Measurements from ENCODE around the gene C9orf50.
"Not testable (repeated sequence)": the region's sequence is repeated elsewhere in the genome, so short reads cannot be mapped to it uniquely, and the experiment has no call there.

The C9orf50 gene

GRCh38 chr9:129620669-129621295, at the start of gene C9orf50:
Gene C9orf50, minus strand, starts transcription at chr9:129621101. Its CDS starts 527 bp downstream, at chr9:129620574.
- no peak for DNase-seq

- DNase-seq = no peak
Observed at GRCh38 chr9:129669946-129670345, 49.0 kb upstream of the C9orf50 start.

- no peak for DNase-seq
Observed at GRCh38 chr9:129669141-129669718, 48.3 kb upstream of the C9orf50 start.

GRCh38 chr9:129667850-129668249, 46.9 kb upstream of the C9orf50 start:
- DNase-seq = no peak

GRCh38 chr9:129667378-129667777, 46.5 kb upstream of the C9orf50 start:
- DNase-seq = no peak

GRCh38 chr9:129666575-129666974, 45.7 kb upstream of the C9orf50 start:
- no peak for DNase-seq

GRCh38 chr9:129665814-129666520, 45.1 kb upstream of the C9orf50 start:
- no peak for DNase-seq

GRCh38 chr9:129665389-129665775, 44.5 kb upstream of the C9orf50 start, which contains the start of gene PRRX2:
Gene PRRX2, plus strand, starts transcription at chr9:129665647. Its CDS starts 221 bp downstream, at chr9:129665868.
- no peak for DNase-seq

GRCh38 chr9:129664746-129665388, 44.0 kb upstream of the C9orf50 start:
- DNase-seq = no peak

- not testable (repeated sequence) for DNase-seq
Observed at GRCh38 chr9:129662239-129662638, 41.3 kb upstream of the C9orf50 start.

GRCh38 chr9:129661029-129661428, 40.1 kb upstream of the C9orf50 start:
- no peak for DNase-seq

GRCh38 chr9:129656795-129657390, 36.0 kb upstream of the C9orf50 start:
- DNase-seq = no peak

GRCh38 chr9:129655696-129656095, 34.8 kb upstream of the C9orf50 start:
- DNase-seq = no peak

- DNase-seq = no peak
Observed at GRCh38 chr9:129655154-129655553, 34.3 kb upstream of the C9orf50 start.

GRCh38 chr9:129654554-129655040, 33.7 kb upstream of the C9orf50 start:
- DNase-seq = no peak

- no peak for DNase-seq
Observed at GRCh38 chr9:129653823-129654553, 33.1 kb upstream of the C9orf50 start.

GRCh38 chr9:129650680-129651235, 29.9 kb upstream of the C9orf50 start:
- no peak for DNase-seq

- no peak for DNase-seq
Observed at GRCh38 chr9:129649726-129650679, 29.1 kb upstream of the C9orf50 start.

- DNase-seq = no peak
Observed at GRCh38 chr9:129648764-129649115, 27.8 kb upstream of the C9orf50 start.

GRCh38 chr9:129648092-129648763, 27.3 kb upstream of the C9orf50 start:
- DNase-seq = no peak

All from NCI-H1694 treated with DMSO at 0.1 percent for 48 hours (cell line).